GM12801 (cell line): ENCODE data around the gene OR7E24.

Experiments used
- TF ChIP-seq, protein P1 (sequence below): IDR thresholded peaks from one replicate; pipeline ENCODE4 v1.5.1; 2011; ENCODE audit warnings: control low read depth; ENCODE audit not compliant: insufficient read length; ENCODE audit errors: extremely low read depth

OR7E24 gene

GRCh38 chr19:9250630-9251029 is at the start of gene OR7E24:
Gene OR7E24 (plus strand): TSS chr19:9250930. CDS start chr19:9251044, 114 bp downstream.
- TF ChIP-seq, protein P1, sequence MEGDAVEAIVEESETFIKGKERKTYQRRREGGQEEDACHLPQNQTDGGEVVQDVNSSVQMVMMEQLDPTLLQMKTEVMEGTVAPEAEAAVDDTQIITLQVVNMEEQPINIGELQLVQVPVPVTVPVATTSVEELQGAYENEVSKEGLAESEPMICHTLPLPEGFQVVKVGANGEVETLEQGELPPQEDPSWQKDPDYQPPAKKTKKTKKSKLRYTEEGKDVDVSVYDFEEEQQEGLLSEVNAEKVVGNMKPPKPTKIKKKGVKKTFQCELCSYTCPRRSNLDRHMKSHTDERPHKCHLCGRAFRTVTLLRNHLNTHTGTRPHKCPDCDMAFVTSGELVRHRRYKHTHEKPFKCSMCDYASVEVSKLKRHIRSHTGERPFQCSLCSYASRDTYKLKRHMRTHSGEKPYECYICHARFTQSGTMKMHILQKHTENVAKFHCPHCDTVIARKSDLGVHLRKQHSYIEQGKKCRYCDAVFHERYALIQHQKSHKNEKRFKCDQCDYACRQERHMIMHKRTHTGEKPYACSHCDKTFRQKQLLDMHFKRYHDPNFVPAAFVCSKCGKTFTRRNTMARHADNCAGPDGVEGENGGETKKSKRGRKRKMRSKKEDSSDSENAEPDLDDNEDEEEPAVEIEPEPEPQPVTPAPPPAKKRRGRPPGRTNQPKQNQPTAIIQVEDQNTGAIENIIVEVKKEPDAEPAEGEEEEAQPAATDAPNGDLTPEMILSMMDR = no peak

DNA sequence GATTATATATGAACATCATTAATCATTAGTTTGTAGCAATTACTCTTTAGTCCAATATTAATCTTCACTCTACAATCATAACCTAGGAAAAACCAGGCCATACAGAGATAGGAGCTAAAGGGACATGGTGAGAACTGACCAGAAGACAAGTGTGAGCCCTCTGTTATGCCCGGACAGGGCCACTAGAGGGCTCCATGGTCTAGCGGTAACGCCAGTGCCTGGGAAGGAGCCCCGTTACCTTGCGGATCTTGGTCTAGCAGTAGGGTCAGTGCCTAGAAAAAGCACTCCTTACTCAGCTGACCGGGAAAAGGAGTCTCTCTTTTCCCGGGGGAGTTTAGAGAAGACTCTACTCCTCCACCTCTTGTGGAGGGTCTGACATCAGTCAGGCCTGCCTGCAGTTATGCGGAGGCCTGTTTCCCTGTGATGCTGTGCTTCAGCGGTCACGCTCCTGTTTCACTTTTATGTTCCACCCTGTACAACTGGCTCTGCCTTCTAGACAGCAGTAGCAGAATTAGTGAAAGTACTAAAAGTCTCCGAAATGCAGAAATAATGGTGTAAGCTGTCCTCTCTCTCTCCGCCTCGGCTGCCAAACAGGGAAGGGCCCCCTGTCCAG is 45.1 kb upstream of the OR7E24 start:
- TF ChIP-seq, protein P1 = peak; percentile 4

DNA sequence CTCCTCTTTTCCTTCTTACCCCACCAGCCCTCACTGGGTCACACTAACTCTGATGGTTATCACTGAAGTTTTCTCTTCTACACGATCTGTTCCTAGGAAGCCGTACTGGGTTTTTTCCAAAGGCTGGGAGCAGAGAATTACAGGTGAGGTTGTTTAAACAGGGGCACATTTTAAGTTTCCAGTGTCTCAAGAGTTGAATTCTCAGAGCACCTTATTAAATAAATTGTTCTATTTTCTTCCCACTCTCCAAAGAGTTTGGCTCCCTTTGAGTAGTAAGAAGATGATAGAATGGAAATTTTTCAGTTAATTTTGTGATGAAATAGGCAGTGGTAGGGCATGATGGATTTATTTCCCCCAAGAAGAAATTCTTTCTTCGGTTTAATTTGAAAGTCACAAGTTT is 31.2 kb upstream of the OR7E24 start, which contains the start of gene OR7D4:
Gene OR7D4 (minus strand): TSS at position 101 of the 400 bp plus-strand sequence. CDS start 4,752 bp downstream, outside the sequence.
- TF ChIP-seq, protein P1 = no peak

DNA sequence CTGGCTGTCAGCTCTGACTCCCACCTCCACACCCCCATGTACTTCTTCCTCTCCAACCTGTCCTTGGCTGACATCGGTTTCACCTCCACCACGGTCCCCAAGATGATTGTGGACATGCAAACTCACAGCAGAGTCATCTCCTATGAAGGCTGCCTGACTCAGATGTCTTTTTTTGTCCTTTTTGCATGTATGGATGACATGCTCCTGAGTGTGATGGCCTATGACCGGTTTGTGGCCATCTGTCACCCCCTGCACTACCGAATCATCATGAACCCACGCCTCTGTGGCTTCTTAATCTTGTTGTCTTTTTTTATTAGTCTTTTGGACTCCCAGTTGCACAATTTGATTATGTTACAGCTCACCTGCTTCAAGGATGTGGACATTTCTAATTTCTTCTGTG is 506 bp downstream of the OR7E24 start:
- TF ChIP-seq, protein P1 = no peak

DNA sequence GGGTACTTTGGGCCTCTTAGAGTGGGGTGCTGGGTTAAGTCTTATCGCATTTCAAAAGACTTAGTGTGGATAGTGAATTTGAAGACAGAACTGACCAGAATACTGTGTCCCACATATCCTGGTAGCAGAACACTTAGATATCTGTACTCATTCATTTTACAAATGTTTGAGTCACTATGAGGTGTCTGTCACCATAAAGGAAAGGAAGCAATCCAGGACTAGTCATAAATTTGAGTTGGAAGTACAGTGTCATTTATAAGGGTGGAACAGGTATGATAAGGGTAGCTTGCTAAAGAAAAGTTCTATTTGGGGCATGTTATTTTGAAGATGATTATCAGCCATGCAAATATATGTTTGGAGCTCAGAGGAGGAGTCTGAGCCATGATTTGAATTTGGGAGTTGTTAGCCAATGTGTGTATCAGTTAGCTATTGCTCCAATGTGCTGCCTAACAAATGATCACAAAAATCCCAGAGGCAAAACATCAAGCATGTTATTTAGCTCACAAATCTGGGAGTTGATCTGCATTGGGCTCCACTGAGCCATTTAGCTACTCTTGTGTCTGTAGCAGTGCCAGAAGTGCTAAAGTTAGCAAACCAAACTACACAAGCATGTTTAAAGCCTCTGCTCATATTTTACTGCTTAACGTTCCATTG is 38.6 kb downstream of the OR7E24 start:
- TF ChIP-seq, protein P1 = no peak

GRCh38 chr19:9295411-9295849 is 44.7 kb downstream of the OR7E24 start:
- TF ChIP-seq, protein P1 = no peak

- TF ChIP-seq, protein P1 = no peak
Observed at GRCh38 chr19:9296336-9296735, 45.6 kb downstream of the OR7E24 start.
